NCI-H226 (cell line): Measurements from ENCODE around the gene TMBIM1.
A peak's percentile ranks its signal among the peaks of the same experiment; 100 is the strongest.

ENCODE experiments used
- DNase-seq: peaks from one replicate; pipeline ENCODE4 v3.0.0-alpha.2; 2015

The TMBIM1 gene

GRCh38 chr2:218253232-218253625 lies 39.1 kb downstream of the TMBIM1 start:
- DNase-seq: no peak

GRCh38 chr2:218252509-218253231 lies 39.6 kb downstream of the TMBIM1 start:
- no peak for DNase-seq

GRCh38 chr2:218249691-218250090 lies 42.6 kb downstream of the TMBIM1 start:
- no peak for DNase-seq

GRCh38 chr2:218245214-218245613 lies 47.1 kb downstream of the TMBIM1 start:
- no peak for DNase-seq

DNA sequence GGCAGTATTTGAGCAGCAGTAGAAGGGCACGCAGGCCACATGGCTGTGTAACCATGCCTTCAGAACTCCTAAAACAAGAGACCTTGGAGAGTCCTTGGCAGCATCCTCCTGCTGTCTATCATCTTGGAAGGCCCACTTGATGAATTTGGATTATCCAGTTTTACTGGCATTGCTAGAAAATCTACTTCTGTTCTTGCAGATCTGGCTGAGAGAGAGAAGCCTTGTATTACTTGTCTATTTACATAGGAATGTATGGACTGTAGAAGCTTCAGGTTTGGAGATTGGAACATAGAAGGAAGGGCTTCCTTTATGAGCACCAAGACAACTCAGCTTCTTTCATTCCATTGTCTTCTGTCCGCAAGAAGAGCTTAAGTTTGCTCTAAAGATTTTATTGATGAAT lies 47.6 kb downstream of the TMBIM1 start:
- no peak for DNase-seq

- no peak for DNase-seq
Measured at GRCh38 chr2:218244204-218244603, 48.1 kb downstream of the TMBIM1 start.

GRCh38 chr2:218238887-218239286 lies 53.4 kb downstream of the TMBIM1 start:
- no peak for DNase-seq

- DNase-seq: no peak
Measured at GRCh38 chr2:218236829-218237228, 55.5 kb downstream of the TMBIM1 start.

DNA sequence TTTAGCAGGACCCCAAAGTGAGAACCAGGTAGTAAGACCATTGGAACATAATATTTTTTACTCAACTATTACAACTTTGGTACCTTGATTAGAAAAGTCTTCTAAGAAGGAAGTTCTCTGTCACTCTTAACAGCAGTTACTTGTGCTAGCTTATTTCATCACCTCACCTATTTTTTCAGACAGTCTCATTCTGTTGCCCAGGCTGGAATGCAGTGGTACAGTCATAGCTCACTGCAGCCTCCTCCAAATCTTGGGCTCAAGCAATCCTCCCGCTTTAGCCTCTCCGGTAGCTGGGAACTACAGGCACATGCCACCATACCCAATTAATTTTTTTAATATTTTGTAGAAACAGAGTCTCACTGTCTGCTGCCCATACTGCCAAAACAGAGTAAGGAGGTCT lies 57.3 kb downstream of the TMBIM1 start:
- no peak for DNase-seq

DNA sequence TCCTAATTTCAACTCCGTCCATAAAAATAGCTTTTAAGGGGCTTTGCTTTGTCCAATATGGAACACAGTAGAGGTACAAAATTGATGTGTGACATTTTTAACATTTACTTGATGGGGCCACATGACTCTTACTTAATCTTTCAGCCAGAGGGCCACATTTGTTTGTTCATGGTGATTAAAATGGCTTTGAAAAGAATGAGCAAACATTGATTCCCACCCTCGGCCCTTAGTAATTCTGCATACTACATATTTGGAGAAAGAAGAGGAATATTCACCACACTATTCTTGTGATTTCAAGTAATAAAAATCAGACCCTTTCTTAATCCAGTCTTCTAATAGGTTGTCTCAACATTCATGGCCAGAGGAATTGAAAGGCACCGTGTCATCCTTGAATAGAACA lies 57.8 kb downstream of the TMBIM1 start:
- no peak for DNase-seq

- DNase-seq: no peak
Measured at GRCh38 chr2:218233543-218233942, 58.8 kb downstream of the TMBIM1 start.

- DNase-seq: no peak
Measured at GRCh38 chr2:218230882-218231281, 61.4 kb downstream of the TMBIM1 start.

DNA sequence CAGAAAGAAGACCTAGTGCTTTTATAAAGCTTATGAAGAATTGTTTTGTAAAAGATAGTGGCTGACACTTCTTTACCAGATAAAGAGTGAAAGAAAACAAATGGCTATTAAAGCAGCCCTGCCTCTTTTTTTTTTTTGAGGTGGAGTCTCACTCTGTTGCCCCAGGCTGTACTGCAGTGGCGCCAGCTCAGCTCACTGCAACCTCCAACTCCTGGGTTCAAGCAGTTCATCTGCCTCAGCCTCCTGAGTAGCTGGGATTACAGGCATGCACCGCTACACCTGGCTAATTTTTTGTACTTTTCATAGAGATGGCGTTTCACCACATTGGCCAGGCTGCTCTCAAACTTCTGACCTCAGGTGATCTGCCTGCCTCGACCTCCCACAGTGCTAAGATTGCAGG lies 62.5 kb downstream of the TMBIM1 start:
- DNase-seq: no peak

DNA sequence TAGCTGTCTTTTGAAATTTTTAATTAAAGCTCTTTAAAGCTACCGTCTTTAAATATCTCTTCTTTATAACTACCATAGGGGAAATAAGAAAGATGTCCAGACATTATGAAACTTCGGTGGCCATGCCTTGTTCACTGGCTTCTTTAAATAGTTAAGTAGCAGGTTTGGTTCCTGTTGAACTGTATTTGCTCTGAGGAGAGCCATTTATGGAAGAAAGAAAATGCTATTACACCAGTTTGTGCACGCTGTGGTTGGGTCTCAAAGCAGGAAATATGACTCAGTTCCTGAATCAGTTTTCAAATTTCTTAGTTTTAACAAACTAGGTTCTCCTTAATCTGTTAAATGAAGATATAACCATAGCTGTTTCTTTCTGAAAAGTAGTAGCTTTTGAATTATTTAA lies 63.1 kb downstream of the TMBIM1 start:
- DNase-seq: peak; percentile 5

- peak; percentile 21 for DNase-seq
Measured at GRCh38 chr2:218228366-218229090, 63.8 kb downstream of the TMBIM1 start.

GRCh38 chr2:218226903-218227302 lies 65.4 kb downstream of the TMBIM1 start:
- DNase-seq: no peak
